Trophoblast cell (in vitro differentiated cells and primary cell): Measurements from ENCODE around the gene CST11.

Experiments used
- DNase-seq, 2 donors: peaks; one replicate each; pipeline ENCODE4 v3.0.0-alpha.2; 2016
- H2AFZ ChIP-seq: 2 replicates; pipeline ENCODE4 v1.6.1; 2013; ENCODE audit warnings: low read length, moderate library complexity, mild to moderate bottlenecking; ENCODE audit not compliant: insufficient read depth, poor library complexity
- H2AK5ac ChIP-seq: 2 replicates; pipeline ENCODE4 v1.6.1; 2013; ENCODE audit warnings: mild to moderate bottlenecking, low read length
- H2BK120ac ChIP-seq: 2 replicates; pipeline ENCODE4 v1.6.1; 2013; ENCODE audit warnings: low read length, mild to moderate bottlenecking, moderate library complexity; ENCODE audit not compliant: insufficient read depth, poor library complexity
- H2BK12ac ChIP-seq: 2 replicates; pipeline ENCODE4 v1.6.1; 2013; ENCODE audit warnings: mild to moderate bottlenecking, low read length, moderate library complexity
- H2BK5ac ChIP-seq: 2 replicates; pipeline ENCODE4 v1.6.1; 2013; ENCODE audit warnings: low read length, low read depth, moderate library complexity, mild to moderate bottlenecking; ENCODE audit not compliant: poor library complexity
- H3K14ac ChIP-seq: 2 replicates; pipeline ENCODE4 v1.6.1; 2013; ENCODE audit warnings: mild to moderate bottlenecking, low read length
- H3K18ac ChIP-seq: 2 replicates; pipeline ENCODE4 v1.6.1; 2013; ENCODE audit warnings: mild to moderate bottlenecking, low read length
- H3K23ac ChIP-seq: 2 replicates; pipeline ENCODE4 v1.6.1; 2013; ENCODE audit warnings: low read length
- H3K27ac ChIP-seq: 2 replicates; pipeline ENCODE4 v1.5.1; 2013; ENCODE audit warnings: low read depth, mild to moderate bottlenecking, inconsistent platforms, low read length, moderate library complexity
- H3K27me3 ChIP-seq: 2 replicates; pipeline ENCODE4 v1.6.1; 2013; ENCODE audit warnings: inconsistent platforms, mild to moderate bottlenecking, low read length, moderate library complexity; ENCODE audit not compliant: insufficient read depth
- H3K36me3 ChIP-seq, 2 experiments: 1 replicate in 1 of 2; 2 replicates in 1 of 2; pipeline ENCODE4 v1.6.1; 2013; ENCODE audit warnings: low read length in 2 of 2, mild to moderate bottlenecking in 2 of 2, moderate library complexity in 1 of 2; ENCODE audit not compliant: insufficient read depth in 2 of 2, control insufficient read depth in 1 of 2
- H3K4ac ChIP-seq: 2 replicates; pipeline ENCODE4 v1.6.1; 2013; ENCODE audit warnings: low read depth, mild to moderate bottlenecking, low read length, moderate library complexity
- H3K4me1 ChIP-seq, 2 experiments: 1 replicate in 1 of 2; 2 replicates in 1 of 2; pipeline ENCODE4 v1.6.1; 2013; ENCODE audit warnings: low read length in 2 of 2, mild to moderate bottlenecking in 2 of 2, moderate library complexity in 1 of 2; ENCODE audit not compliant: insufficient read depth in 2 of 2, control insufficient read depth in 1 of 2
- H3K4me2 ChIP-seq: 2 replicates; pipeline ENCODE4 v1.6.1; 2013; ENCODE audit warnings: inconsistent platforms, mild to moderate bottlenecking, low read length, moderate library complexity
- H3K4me3 ChIP-seq: 2 replicates; pipeline ENCODE4 v1.5.1; 2013; ENCODE audit warnings: mild to moderate bottlenecking, low read depth, low read length, inconsistent platforms
- H3K79me1 ChIP-seq: one replicate; pipeline ENCODE4 v1.6.1; 2013; ENCODE audit warnings: low read length
- H3K79me2 ChIP-seq: 2 replicates; pipeline ENCODE4 v1.6.1; 2013; ENCODE audit warnings: low read length, mild to moderate bottlenecking; ENCODE audit not compliant: control insufficient read depth, insufficient read depth, poor library complexity
- H3K9ac ChIP-seq: 2 replicates; pipeline ENCODE4 v1.6.1; 2013; ENCODE audit warnings: mild to moderate bottlenecking, low read length
- H3K9me3 ChIP-seq: 2 replicates; pipeline ENCODE4 v1.6.1; 2013; ENCODE audit warnings: low read depth, mild to moderate bottlenecking, control low read depth, inconsistent platforms, low read length; ENCODE audit not compliant: insufficient read depth
- H4K12ac ChIP-seq: 2 replicates; pipeline ENCODE4 v1.6.1; 2013; ENCODE audit warnings: low read depth, mild to moderate bottlenecking, low read length, moderate library complexity
- H4K8ac ChIP-seq: 2 replicates; pipeline ENCODE4 v1.6.1; 2013; ENCODE audit warnings: low read depth, mild to moderate bottlenecking, low read length, moderate library complexity
- H4K91ac ChIP-seq: one replicate; pipeline ENCODE4 v1.6.1; 2013; ENCODE audit warnings: low read depth, mild to moderate bottlenecking, low read length, moderate library complexity
- WGBS: extraction: QIAGEN DNeasy Blood & Tissue Kit; methylation state at CpG from one replicate; pipeline ENCODE4 v1.1.7; 2013; ENCODE audit warnings: missing lambda C conversion rate; ENCODE audit not compliant: insufficient read length, insufficient coverage; ENCODE audit errors: extremely low coverage; 5-methylcytosine and 5-hydroxymethylcytosine counted together

The CST11 gene

GRCh38 chr20:23492292-23492691 lies 39.6 kb upstream of the CST11 start:
- Histone ChIP-seq H2BK12ac (no peak overlapping the region), H2BK5ac (no peak overlapping the region), H4K91ac (no peak overlapping the region), H4K12ac (no peak overlapping the region), H3K9ac (no peak overlapping the region), H2AFZ (no peak overlapping the region), H3K4me2 (no peak overlapping the region), H3K9me3 (peaks cover 1% of the 10 kb centered on the region), H4K8ac (no peak overlapping the region), H3K79me2 (no peaks in the 10 kb centered on the region), H3K4me3 (no peak overlapping the region), H3K4ac (no peak overlapping the region), H3K27ac (no peak overlapping the region), H2AK5ac (no peak overlapping the region), H3K23ac (no peak overlapping the region), H3K79me1 (no peaks in the 10 kb centered on the region), H3K14ac (no peak overlapping the region), H3K36me3 (no peaks in the 10 kb centered on the region), H3K27me3 (no peaks in the 10 kb centered on the region), H2BK120ac (no peak overlapping the region), H3K18ac (no peak overlapping the region), H3K4me1 (no peaks in the 10 kb centered on the region)
- DNase-seq: no peak

- Histone ChIP-seq H3K14ac (no peak within 1 kb of the TSS), H4K12ac (no peak within 1 kb of the TSS), H3K4ac (no peak within 1 kb of the TSS), H3K9ac (no peak within 1 kb of the TSS), H3K27ac (no peak within 1 kb of the TSS), H3K23ac (no peak within 1 kb of the TSS), H3K4me2 (no peak within 1 kb of the TSS), H3K18ac (no peak within 1 kb of the TSS), H3K36me3 (no peaks in the 10 kb centered on the region), H2AK5ac (no peak within 1 kb of the TSS), H2AFZ (no peak within 1 kb of the TSS), H4K91ac (no peak within 1 kb of the TSS), H4K8ac (no peak within 1 kb of the TSS), H2BK120ac (no peak within 1 kb of the TSS), H3K9me3 (peaks cover under 1% of the 10 kb centered on the region), H3K4me3 (no peak within 1 kb of the TSS), H2BK5ac (no peak within 1 kb of the TSS), H3K27me3 (no peaks in the 10 kb centered on the region), H2BK12ac (no peak within 1 kb of the TSS), H3K79me1 (no peaks in the 10 kb centered on the region), H3K79me2 (no peaks in the 10 kb centered on the region), H3K4me1 (no peaks in the 10 kb centered on the region)
- no peak for DNase-seq
- WGBS: no CpG with 5 or more reads among the region's 5 CpGs
Observed at GRCh38 chr20:23490817-23491216, 38.1 kb upstream of the CST11 start, which contains the start of gene CST8. CST8 (plus strand) TSS chr20:23491117; CDS start chr20:23491668, 551 bp downstream.

- no peaks in the 10 kb centered on the region for H3K79me2 ChIP-seq
- no CpG with 5 or more reads among the region's 3 CpGs for WGBS
- H3K36me3 ChIP-seq: no peaks in the 10 kb centered on the region
- no peak overlapping the region for H4K8ac ChIP-seq
- H3K27ac ChIP-seq: no peak overlapping the region
- H3K4ac ChIP-seq: no peak overlapping the region
- H2AFZ ChIP-seq: no peak overlapping the region
- H2BK5ac ChIP-seq: no peak overlapping the region
- no peaks in the 10 kb centered on the region for H3K9me3 ChIP-seq
- H3K23ac ChIP-seq: no peak overlapping the region
- H3K4me2 ChIP-seq: no peak overlapping the region
- H3K18ac ChIP-seq: no peak overlapping the region
- H2AK5ac ChIP-seq: no peak overlapping the region
- no peak overlapping the region for H3K4me3 ChIP-seq
- H3K79me1 ChIP-seq: no peaks in the 10 kb centered on the region
- H3K4me1 ChIP-seq: no peaks in the 10 kb centered on the region
- no peak overlapping the region for H2BK12ac ChIP-seq
- no peak for DNase-seq
- no peak overlapping the region for H3K14ac ChIP-seq
- H2BK120ac ChIP-seq: no peak overlapping the region
- H4K91ac ChIP-seq: no peak overlapping the region
- no peaks in the 10 kb centered on the region for H3K27me3 ChIP-seq
- H3K9ac ChIP-seq: no peak overlapping the region
- H4K12ac ChIP-seq: no peak overlapping the region
Observed at GRCh38 chr20:23488996-23489395, 36.3 kb upstream of the CST11 start.

GRCh38 chr20:23488470-23488869 lies 35.8 kb upstream of the CST11 start:
- Histone ChIP-seq H3K9me3 (no peaks in the 10 kb centered on the region), H3K4me3 (no peak overlapping the region), H3K4me1 (no peaks in the 10 kb centered on the region), H4K8ac (no peak overlapping the region), H3K79me1 (no peaks in the 10 kb centered on the region), H2BK5ac (no peak overlapping the region), H3K23ac (no peak overlapping the region), H3K9ac (peak overlapping the region; percentile 46), H3K36me3 (no peaks in the 10 kb centered on the region), H3K79me2 (no peaks in the 10 kb centered on the region), H4K91ac (no peak overlapping the region), H2AK5ac (no peak overlapping the region), H3K4ac (no peak overlapping the region), H3K4me2 (no peak overlapping the region), H3K27me3 (no peaks in the 10 kb centered on the region), H3K18ac (no peak overlapping the region), H3K14ac (no peak overlapping the region), H2BK120ac (no peak overlapping the region), H2AFZ (no peak overlapping the region), H4K12ac (no peak overlapping the region), H2BK12ac (no peak overlapping the region), H3K27ac (no peak overlapping the region)
- WGBS: no CpG with 5 or more reads among the region's 2 CpGs
- DNase-seq: no peak
